ENCODE measurements around the gene TGIF1. TPM values are rescaled to one million over a fixed set of nuclear protein-coding genes. Genes with fewer than 3 reads are reported as not detected.

Gene TGIF1
- polyA plus RNA-seq, 1 donor from 2014 or later, result 3.6 TPM

DNA sequence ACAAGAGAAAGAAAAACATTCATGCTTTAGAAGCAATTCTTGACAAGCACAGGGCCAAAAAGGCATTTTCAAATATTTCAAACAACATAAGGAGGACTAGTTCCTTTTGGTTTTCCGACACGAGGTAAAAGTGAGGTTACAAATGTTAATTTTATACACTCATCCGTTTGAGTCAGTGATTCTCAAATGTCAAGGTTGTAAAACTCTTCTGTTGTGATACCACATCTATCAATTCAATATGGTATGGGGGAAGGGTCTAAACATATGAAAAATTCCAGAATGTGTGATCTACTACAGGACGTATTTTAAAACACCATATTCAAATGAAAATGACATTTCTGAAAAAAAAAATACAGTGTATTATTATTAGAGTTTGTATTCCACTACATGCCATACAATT, 52.7 kb downstream of the TGIF1 start:
- no peaks in the 10 kb centered on the region for H4K20me1 ChIP-seq (ENCODE audit: insufficient read depth)
- no peaks in the 10 kb centered on the region for H3K9me2 ChIP-seq (ENCODE audit: insufficient read depth, low read length)
- no peaks in the 10 kb centered on the region for H3K79me2 ChIP-seq (replicated peaks; ENCODE audit: insufficient read depth, low read length)
- TF ChIP-seq EZH2 (IDR thresholded peaks at IDR 0.05; ENCODE audit: borderline replicate concordance, insufficient read depth, low read length, poor library complexity, severe bottlenecking), result no peak
- TF ChIP-seq EP300 (conservative IDR thresholded peaks at IDR 0.05; ENCODE audit: poor library complexity, severe bottlenecking), result no peak
- no peak for TF ChIP-seq RAD21 (conservative IDR thresholded peaks at IDR 0.05)
- no peak for TF ChIP-seq TAF1 (IDR thresholded peaks at IDR 0.05; ENCODE audit: low read depth)
- TF ChIP-seq MXI1 (conservative IDR thresholded peaks at IDR 0.05; ENCODE audit: poor library complexity, severe bottlenecking), result no peak
- no peak for TF ChIP-seq REST (IDR thresholded peaks at IDR 0.05; ENCODE audit: borderline replicate concordance)
- TF ChIP-seq SMC3 (conservative IDR thresholded peaks at IDR 0.05; ENCODE audit: poor library complexity), result no peak
- no peak for TF ChIP-seq POLR2AphosphoS5 (IDR thresholded peaks at IDR 0.05)
- no peak for TF ChIP-seq CTCF (IDR thresholded peaks at IDR 0.05; ENCODE audit: poor library complexity, severe bottlenecking)
- H3K27me3 ChIP-seq (ENCODE audit: insufficient read depth, low read depth, low read length), result peaks cover 27% of the 10 kb centered on the region
- no peak overlapping the region for H3K9ac ChIP-seq (ENCODE audit: low read length)
- H2AFZ ChIP-seq (ENCODE audit: low read depth, low read length), result no peak overlapping the region
- no peaks in the 10 kb centered on the region for H3F3A ChIP-seq (ENCODE audit: insufficient read depth, low read length, poor library complexity, severe bottlenecking)
- H3K4me2 ChIP-seq (ENCODE audit: low read length), result no peak overlapping the region
- H3K9me3 ChIP-seq (ENCODE audit: low read length), result no peaks in the 10 kb centered on the region
- H3K27ac ChIP-seq (ENCODE audit: low read length), result no peak overlapping the region
- no peak overlapping the region for H3K4me3 ChIP-seq (ENCODE audit: low read length)
- no peaks in the 10 kb centered on the region for H3K36me3 ChIP-seq (ENCODE audit: insufficient read depth, low read length)

DNA sequence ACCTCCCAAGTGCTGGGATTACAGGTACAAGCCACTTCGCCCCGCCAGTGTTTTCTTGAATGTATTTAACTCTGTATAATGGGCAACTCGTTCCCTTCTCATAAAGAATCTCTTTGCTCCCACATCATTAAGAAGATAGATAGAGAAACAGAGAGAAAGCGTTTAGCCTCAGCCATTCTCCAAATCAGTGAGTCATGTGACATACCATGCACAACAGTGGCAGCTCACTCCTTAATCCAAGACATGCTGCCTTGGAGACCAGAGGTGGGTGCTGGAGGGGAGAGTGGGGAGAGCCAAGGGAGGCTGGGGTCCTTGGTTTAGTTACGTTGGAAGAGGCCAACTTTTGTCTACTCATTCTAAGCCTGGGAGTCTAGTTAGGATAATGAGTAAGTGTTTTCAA, 54.7 kb downstream of the TGIF1 start:
- H3K4me2 ChIP-seq (ENCODE audit: low read length), result no peak overlapping the region
- no peaks in the 10 kb centered on the region for H3K36me3 ChIP-seq (ENCODE audit: insufficient read depth, low read length)
- no peaks in the 10 kb centered on the region for H3K79me2 ChIP-seq (replicated peaks; ENCODE audit: insufficient read depth, low read length)
- H3K9ac ChIP-seq (ENCODE audit: low read length), result no peak overlapping the region
- no peak overlapping the region for H3K4me3 ChIP-seq (ENCODE audit: low read length)
- H3K9me2 ChIP-seq (ENCODE audit: insufficient read depth, low read length), result no peaks in the 10 kb centered on the region
- no peak for TF ChIP-seq MXI1 (conservative IDR thresholded peaks at IDR 0.05; ENCODE audit: poor library complexity, severe bottlenecking)
- TF ChIP-seq EZH2 (IDR thresholded peaks at IDR 0.05; ENCODE audit: borderline replicate concordance, insufficient read depth, low read length, poor library complexity, severe bottlenecking), result no peak
- TF ChIP-seq TAF1 (IDR thresholded peaks at IDR 0.05; ENCODE audit: low read depth), result no peak
- no peak for TF ChIP-seq POLR2AphosphoS5 (IDR thresholded peaks at IDR 0.05)
- no peak for TF ChIP-seq RAD21 (conservative IDR thresholded peaks at IDR 0.05)
- no peaks in the 10 kb centered on the region for H3F3A ChIP-seq (ENCODE audit: insufficient read depth, low read length, poor library complexity, severe bottlenecking)
- no peaks in the 10 kb centered on the region for H4K20me1 ChIP-seq (ENCODE audit: insufficient read depth)
- H3K27me3 ChIP-seq (ENCODE audit: insufficient read depth, low read depth, low read length), result peaks cover 9% of the 10 kb centered on the region
- no peak overlapping the region for H3K27ac ChIP-seq (ENCODE audit: low read length)
- H3K9me3 ChIP-seq (ENCODE audit: low read length), result no peaks in the 10 kb centered on the region
- no peak overlapping the region for H2AFZ ChIP-seq (ENCODE audit: low read depth, low read length)

Measured in neural cell (in vitro differentiated cells).